ENCODE data around the gene MED13L. TPM values are rescaled to one million over a fixed set of nuclear protein-coding genes. Genes with fewer than 3 reads are reported as not detected.

The MED13L gene
- total RNA-seq, 1 experiment from 2014 or later: 80.5 TPM

- H3K9me3 Mint-ChIP-seq: no peaks in the 10 kb centered on the region
- no peaks in the 10 kb centered on the region for H3K4me1 Mint-ChIP-seq
- ChIA-PET CTCF (no interaction called here), POLR2A (no interaction called here)
- no peak for DNase-seq (ENCODE audit: low spot score)
- H3K4me3 Mint-ChIP-seq: no peak overlapping the region
- no peaks in the 10 kb centered on the region for H3K27me3 Mint-ChIP-seq (ENCODE audit: low read depth)
- ATAC-seq: no peak
- peaks cover 59% of the 10 kb centered on the region for H3K36me3 Mint-ChIP-seq
- no peak overlapping the region for H3K27ac Mint-ChIP-seq
- TF ChIP-seq FOXK1 (CRISPR knock-in tag; IDR thresholded peaks at IDR 0.05): no peak
- no peak for TF ChIP-seq AR (CRISPR knock-in tag; IDR thresholded peaks at IDR 0.05)
- no peak for TF ChIP-seq NFE2L1 (CRISPR knock-in tag; IDR thresholded peaks at IDR 0.05)
- no peak for TF ChIP-seq SP1 (CRISPR knock-in tag; conservative IDR thresholded peaks at IDR 0.05)
- no peak for TF ChIP-seq NFATC4 (CRISPR knock-in tag; IDR thresholded peaks at IDR 0.05)
- no peak for TF ChIP-seq TCF7 (CRISPR knock-in tag; IDR thresholded peaks at IDR 0.05; ENCODE audit: low read depth)
- TF ChIP-seq ZNF532 (CRISPR knock-in tag; IDR thresholded peaks at IDR 0.05; ENCODE audit: borderline replicate concordance): no peak
- no peak for TF ChIP-seq STAT6 (CRISPR knock-in tag; conservative IDR thresholded peaks at IDR 0.05; ENCODE audit: low read depth)
- no peak for TF ChIP-seq ESRRA (CRISPR knock-in tag; IDR thresholded peaks at IDR 0.05; ENCODE audit: borderline replicate concordance)
- TF ChIP-seq, protein P1, sequence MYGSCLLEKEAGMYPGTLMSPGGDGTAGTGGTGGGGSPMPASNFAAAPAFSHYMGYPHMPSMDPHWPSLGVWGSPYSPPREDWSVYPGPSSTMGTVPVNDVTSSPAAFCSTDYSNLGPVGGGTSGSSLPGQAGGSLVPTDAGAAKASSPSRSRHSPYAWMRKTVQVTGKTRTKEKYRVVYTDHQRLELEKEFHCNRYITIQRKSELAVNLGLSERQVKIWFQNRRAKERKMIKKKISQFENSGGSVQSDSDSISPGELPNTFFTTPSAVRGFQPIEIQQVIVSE (CRISPR knock-in tag; IDR thresholded peaks at IDR 0.05; ENCODE audit: borderline replicate concordance): no peak
These were observed 312.9 kb downstream of the MED13L start for GRCh38 chr12:115964626-115965025.

GRCh38 chr12:115964214-115964613, 313.3 kb downstream of the MED13L start:
- Mint-ChIP-seq H3K27me3 (ENCODE audit: low read depth) (no peaks in the 10 kb centered on the region), H3K4me1 (no peaks in the 10 kb centered on the region), H3K27ac (no peak overlapping the region), H3K36me3 (peaks cover 57% of the 10 kb centered on the region), H3K9me3 (no peaks in the 10 kb centered on the region), H3K4me3 (no peak overlapping the region)
- ChIA-PET POLR2A (no interaction called here), CTCF (no interaction called here)
- no peak for DNase-seq (ENCODE audit: low spot score)
- TF ChIP-seq, protein P2, sequence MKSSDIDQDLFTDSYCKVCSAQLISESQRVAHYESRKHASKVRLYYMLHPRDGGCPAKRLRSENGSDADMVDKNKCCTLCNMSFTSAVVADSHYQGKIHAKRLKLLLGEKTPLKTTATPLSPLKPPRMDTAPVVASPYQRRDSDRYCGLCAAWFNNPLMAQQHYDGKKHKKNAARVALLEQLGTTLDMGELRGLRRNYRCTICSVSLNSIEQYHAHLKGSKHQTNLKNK (CRISPR knock-in tag; IDR thresholded peaks at IDR 0.05): no peak
- no peak for ATAC-seq

DNA sequence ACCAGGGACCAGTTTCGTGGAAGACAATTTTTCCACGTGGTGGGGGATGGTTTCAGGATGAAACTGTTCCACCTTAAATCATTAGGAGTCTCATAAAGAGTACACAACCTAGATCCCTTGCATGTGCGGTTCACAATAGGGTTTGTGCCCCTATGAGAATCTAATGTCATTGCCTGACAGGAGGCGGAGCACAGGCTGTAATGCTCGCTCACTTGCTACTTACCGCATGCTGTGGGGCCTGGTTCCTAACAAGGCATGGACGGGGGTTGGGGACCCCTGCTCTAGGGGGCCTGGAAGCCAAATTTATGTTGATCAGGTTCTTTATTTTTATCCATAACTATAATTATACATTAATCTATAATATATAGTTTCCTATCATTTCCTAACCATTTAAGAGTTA, 315.3 kb downstream of the MED13L start:
- CTCF ChIA-PET: no interaction called here
- Mint-ChIP-seq H3K36me3 (peaks cover 47% of the 10 kb centered on the region), H3K9me3 (no peaks in the 10 kb centered on the region), H3K27me3 (ENCODE audit: low read depth) (no peaks in the 10 kb centered on the region), H3K4me1 (0 out of 2 replicates have a peak, but pooled peaks cover 2% of the 10 kb centered on the region), H3K4me3 (no peak overlapping the region), H3K27ac (no peak overlapping the region)
- DNase-seq (ENCODE audit: low spot score) (no peak), ATAC-seq (no peak)
- POLR2A ChIA-PET: no interaction called here
- TF ChIP-seq IRF1 (CRISPR knock-in tag; IDR thresholded peaks at IDR 0.05) (no peak), AR (CRISPR knock-in tag; IDR thresholded peaks at IDR 0.05) (no peak), NFE2L1 (CRISPR knock-in tag; IDR thresholded peaks at IDR 0.05) (no peak), ZNF281 (CRISPR knock-in tag; IDR thresholded peaks at IDR 0.05) (no peak), JAZF1 (CRISPR knock-in tag; IDR thresholded peaks at IDR 0.05) (no peak)

All from WTC11 (cell line).